ENCODE data around the gene KDM2B. TPM values are rescaled to one million over a fixed set of nuclear protein-coding genes. Genes with fewer than 3 reads are reported as not detected.

The KDM2B gene
- total RNA-seq, 4 donors from 2014 or later: 13.6 to 23.5 (median 20.0) TPM

DNA sequence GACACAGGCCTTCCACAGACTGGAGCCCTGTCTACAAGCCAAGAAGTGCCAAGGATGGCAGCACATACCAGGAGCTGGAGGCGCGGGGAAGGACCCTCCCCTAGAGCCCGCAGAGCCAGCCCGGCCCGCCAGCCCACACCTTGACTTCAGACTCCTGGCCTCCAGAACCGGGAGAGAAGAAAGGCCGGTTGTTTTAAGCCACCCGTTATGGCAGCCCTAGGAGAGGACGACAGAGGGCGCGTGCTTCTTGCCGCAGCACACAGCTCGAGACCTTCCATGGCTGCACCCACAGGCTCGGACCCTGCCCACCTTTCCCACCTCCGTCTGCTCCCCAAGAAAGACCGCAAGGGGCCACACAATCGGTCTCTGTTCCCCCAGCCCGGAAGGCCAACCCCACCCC is 127.2 kb downstream of the KDM2B start:
- WGBS: 84% methylated on average over 13 of the region's 18 CpGs
- Histone ChIP-seq H3K9me3 (no peaks in the 10 kb centered on the region), H3K36me3 (peaks cover 0 to 17% (median 10%) of the 10 kb centered on the region in 4 donors), H3K27ac (replicated peaks in 1 of 4) (no peak overlapping the region), H3K27me3 (no peaks in the 10 kb centered on the region), H3K4me1 (peaks cover 0 to 21% (median 18%) of the 10 kb centered on the region in 4 donors), H3K4me3 (no peak overlapping the region)
- TF ChIP-seq POLR2A (IDR thresholded peaks at IDR 0.05; ENCODE audit: low read depth) (no peak), EP300 (IDR thresholded peaks at IDR 0.05) (no peak), POLR2AphosphoS5 (IDR thresholded peaks at IDR 0.05) (no peak)
- TF ChIP-seq, protein P1, sequence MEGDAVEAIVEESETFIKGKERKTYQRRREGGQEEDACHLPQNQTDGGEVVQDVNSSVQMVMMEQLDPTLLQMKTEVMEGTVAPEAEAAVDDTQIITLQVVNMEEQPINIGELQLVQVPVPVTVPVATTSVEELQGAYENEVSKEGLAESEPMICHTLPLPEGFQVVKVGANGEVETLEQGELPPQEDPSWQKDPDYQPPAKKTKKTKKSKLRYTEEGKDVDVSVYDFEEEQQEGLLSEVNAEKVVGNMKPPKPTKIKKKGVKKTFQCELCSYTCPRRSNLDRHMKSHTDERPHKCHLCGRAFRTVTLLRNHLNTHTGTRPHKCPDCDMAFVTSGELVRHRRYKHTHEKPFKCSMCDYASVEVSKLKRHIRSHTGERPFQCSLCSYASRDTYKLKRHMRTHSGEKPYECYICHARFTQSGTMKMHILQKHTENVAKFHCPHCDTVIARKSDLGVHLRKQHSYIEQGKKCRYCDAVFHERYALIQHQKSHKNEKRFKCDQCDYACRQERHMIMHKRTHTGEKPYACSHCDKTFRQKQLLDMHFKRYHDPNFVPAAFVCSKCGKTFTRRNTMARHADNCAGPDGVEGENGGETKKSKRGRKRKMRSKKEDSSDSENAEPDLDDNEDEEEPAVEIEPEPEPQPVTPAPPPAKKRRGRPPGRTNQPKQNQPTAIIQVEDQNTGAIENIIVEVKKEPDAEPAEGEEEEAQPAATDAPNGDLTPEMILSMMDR (IDR thresholded peaks at IDR 0.05): no peak
- intact Hi-C loops (cut with DNase I): no loop called here
- DNase-seq (ENCODE audit: extremely low spot score): no peak

GRCh38 chr12:121452985-121453360 is 127.8 kb downstream of the KDM2B start:
- no peaks in the 10 kb centered on the region for H3K9me3 ChIP-seq
- H3K27ac ChIP-seq (replicated peaks in 1 of 4): no peak overlapping the region
- H3K27me3 ChIP-seq: no peaks in the 10 kb centered on the region
- WGBS: 95% methylated on average over 24 of the region's 39 CpGs
- TF ChIP-seq POLR2A (IDR thresholded peaks at IDR 0.05; ENCODE audit: low read depth) (no peak), POLR2AphosphoS5 (IDR thresholded peaks at IDR 0.05) (no peak), EP300 (IDR thresholded peaks at IDR 0.05) (no peak)
- TF ChIP-seq, protein P1 (IDR thresholded peaks at IDR 0.05): no peak
- intact Hi-C loops (cut with DNase I): no loop called here
- H3K36me3 ChIP-seq: peaks cover 0 to 17% (median 10%) of the 10 kb centered on the region in 4 donors
- H3K4me3 ChIP-seq: no peak overlapping the region
- peaks cover 0 to 21% (median 18%) of the 10 kb centered on the region in 4 donors for H3K4me1 ChIP-seq
- DNase-seq (ENCODE audit: extremely low spot score): no peak

- Histone ChIP-seq H3K36me3 (peaks cover 0 to 17% (median 10%) of the 10 kb centered on the region in 4 donors), H3K27ac (replicated peaks in 1 of 4) (peak overlapping the region in 2 of 4 donors; percentile 33 to 44), H3K4me3 (peak overlapping the region in 1 of 4 donors; percentile 15), H3K9me3 (no peaks in the 10 kb centered on the region), H3K27me3 (no peaks in the 10 kb centered on the region), H3K4me1 (peaks cover 0 to 21% (median 18%) of the 10 kb centered on the region in 4 donors)
- no peak for DNase-seq (ENCODE audit: extremely low spot score)
- no peak for TF ChIP-seq POLR2AphosphoS5 (IDR thresholded peaks at IDR 0.05)
- no peak for TF ChIP-seq EP300 (IDR thresholded peaks at IDR 0.05)
- TF ChIP-seq, protein P1 (IDR thresholded peaks at IDR 0.05): no peak
- TF ChIP-seq POLR2A (IDR thresholded peaks at IDR 0.05; ENCODE audit: low read depth): no peak
- 75% methylated on average over 11 of the region's 35 CpGs for WGBS
- intact Hi-C loops (cut with DNase I): no loop called here
Observed at GRCh38 chr12:121452340-121452984, 128.4 kb downstream of the KDM2B start.

DNA sequence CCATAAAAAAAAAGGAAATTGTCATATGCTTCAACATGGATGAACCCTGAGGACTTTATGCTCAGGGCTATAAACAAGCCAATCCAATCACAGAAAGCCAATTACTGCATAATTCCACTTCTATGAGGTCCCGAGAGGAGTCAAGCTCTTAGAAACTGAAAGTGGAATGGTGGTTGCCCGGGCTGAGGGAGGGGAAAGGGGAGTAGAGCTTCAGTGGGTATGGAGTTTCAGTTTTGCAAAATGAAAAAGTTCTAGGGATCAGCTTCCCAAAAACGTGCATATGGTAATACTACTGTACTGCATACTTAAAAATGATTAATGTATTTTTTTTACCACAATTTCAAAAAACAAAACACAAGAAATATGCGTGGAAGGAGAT is 128.9 kb downstream of the KDM2B start:
- intact Hi-C loops (cut with DNase I): no loop called here
- TF ChIP-seq POLR2A (IDR thresholded peaks at IDR 0.05; ENCODE audit: low read depth) (no peak), EP300 (IDR thresholded peaks at IDR 0.05) (no peak), POLR2AphosphoS5 (IDR thresholded peaks at IDR 0.05) (no peak)
- TF ChIP-seq, protein P1 (IDR thresholded peaks at IDR 0.05): no peak
- WGBS: 37% methylated on average over 4 of the region's 4 CpGs
- Histone ChIP-seq H3K9me3 (no peaks in the 10 kb centered on the region), H3K4me3 (no peak overlapping the region), H3K27me3 (no peaks in the 10 kb centered on the region), H3K4me1 (peaks cover 0 to 21% (median 18%) of the 10 kb centered on the region in 4 donors), H3K27ac (replicated peaks in 1 of 4) (peak overlapping the region in 3 of 4 donors; percentile 28 to 44 (median 33)), H3K36me3 (peaks cover 0 to 17% (median 10%) of the 10 kb centered on the region in 4 donors)
- no peak for DNase-seq (ENCODE audit: extremely low spot score)

Measured in esophagus muscularis mucosa (tissue), 4 donors.